HepG2 (cell line): Measurements from ENCODE around the gene PLS1. TPM values are rescaled to one million over a fixed set of nuclear protein-coding genes. Genes with fewer than 3 reads are reported as not detected.

Source experiments
- ATAC-seq: fragments of 200-7000 bp; cut with Tn5 transposase; 3 replicates; pipeline ENCODE4 v1.9.1; 2020; ENCODE audit warnings: mild to moderate bottlenecking, moderate library complexity
- BruUV-seq: library from RNA; stranded (reverse); fragments of 400-500 nt; replicated peaks from 2 replicates; lab custom pipeline; 2021; lab: Mats Ljungman, UMichigan
- CTCF ChIA-PET: fragments of 300-600 bp; formaldehyde crosslinking; extraction: SDS; loops from one replicate; lab custom pipeline; 2021; ENCODE audit warnings: low total read pairs, inconsistent platforms, low intra/inter-chr PET ratio; lab: Yijun Ruan, JAX
- POLR2A ChIA-PET: fragments of 350-600 bp; sonication (Branson Sonifier 250); formaldehyde crosslinking; loops from one replicate; lab custom pipeline; 2020; ENCODE audit warnings: antibody characterized with exemption, inconsistent platforms; lab: Yijun Ruan, JAX
- DNase-seq: peaks from one replicate; pipeline ENCODE4 v3.0.0-alpha.2; 2015; ENCODE audit warnings: low spot score
- FAIRE-seq: peaks from 3 replicates; lab custom pipeline; 2011; peaks lifted over from hg19 to GRCh38; lab: Jason Lieb, UNC
- H2AFZ ChIP-seq: one replicate; pipeline ENCODE4 v1.6.1; 2011; ENCODE audit warnings: low read length, inconsistent platforms
- H3K27ac ChIP-seq: fragments of 300-600 bp; 3 replicates; pipeline ENCODE4 v1.8.0; 2011; ENCODE audit warnings: mixed run types, mild to moderate bottlenecking, mixed read lengths, low read length, inconsistent platforms; ENCODE audit not compliant: insufficient read depth; ENCODE audit errors: extremely low read length
- H3K27me3 ChIP-seq, 2 experiments: fragments of 200-600 bp in 1 of 2; 2 replicates in 1 of 2; 3 replicates in 1 of 2; pipeline versions ENCODE4 v1.6.0 to v1.8.0; 2011; ENCODE audit warnings: low read length in 2 of 2, mild to moderate bottlenecking in 2 of 2, moderate library complexity in 2 of 2, inconsistent platforms in 1 of 2; ENCODE audit not compliant: insufficient read depth in 2 of 2, control insufficient read depth in 1 of 2
- H3K36me3 ChIP-seq, 2 experiments: fragments of 200-600 bp in 1 of 2; replicated peaks in 1 of 2; 2 replicates in 1 of 2; 3 replicates in 1 of 2; pipeline versions ENCODE4 v1.5.1 to v1.8.0; 2011; ENCODE audit warnings: low read length in 2 of 2, inconsistent platforms in 1 of 2; ENCODE audit not compliant: insufficient read depth in 2 of 2, control insufficient read depth in 1 of 2
- H3K4me1 ChIP-seq: 2 replicates; pipeline ENCODE4 v1.5.1; 2012; ENCODE audit warnings: low read length, inconsistent platforms; ENCODE audit not compliant: insufficient read depth
- H3K4me2 ChIP-seq: 2 replicates; pipeline ENCODE4 v1.6.0; 2011; ENCODE audit warnings: low read depth, low read length, inconsistent platforms
- H3K4me3 ChIP-seq, 3 experiments: fragments of 200-600 bp in 1 of 3; sonication (generic), shearing (Covaris generic) in 1 of 3; replicated peaks in 1 of 3; 2 replicates each; pipeline ENCODE4 v1.5.1; 2011 to 2016; ENCODE audit warnings: low read length in 3 of 3, inconsistent platforms in 2 of 3, low read depth in 2 of 3, mild to moderate bottlenecking in 2 of 3, control low read depth in 1 of 3, mixed read lengths in 1 of 3; ENCODE audit not compliant: insufficient read depth in 1 of 3
- H3K79me2 ChIP-seq: one replicate; pipeline ENCODE4 v1.6.1; 2011; ENCODE audit warnings: low read length, inconsistent platforms; ENCODE audit not compliant: insufficient read depth
- H3K9ac ChIP-seq: 2 replicates; pipeline ENCODE4 v1.6.0; 2011; ENCODE audit warnings: mild to moderate bottlenecking, low read depth, low read length, inconsistent platforms; ENCODE audit not compliant: insufficient read depth
- H3K9me3 ChIP-seq: 2 replicates; pipeline ENCODE4 v1.5.1; 2012; ENCODE audit warnings: mild to moderate bottlenecking, low read length
- H4K20me1 ChIP-seq: 2 replicates; pipeline ENCODE4 v1.6.0; 2011; ENCODE audit warnings: inconsistent platforms, mild to moderate bottlenecking, low read length, moderate library complexity; ENCODE audit not compliant: insufficient read depth
- DNMT3B ChIP-seq: conservative IDR thresholded peaks from 2 replicates; pipeline ENCODE4 v1.6.1; 2016; ENCODE audit warnings: missing biosample characterization, control low read depth
- FOXC1 ChIP-seq: sonication (generic); formaldehyde crosslinking; IDR thresholded peaks from 2 replicates; pipeline ENCODE4 v1.8.0; 2022; ENCODE audit warnings: mild to moderate bottlenecking, missing genetic modification reagents, borderline replicate concordance
- MBNL3 ChIP-seq: fragments of 250-450 bp; sonication (Bioruptor Pico); conservative IDR thresholded peaks from 2 replicates; pipeline ENCODE4 v1.8.0; 2022; ENCODE audit warnings: mild to moderate bottlenecking, inconsistent platforms
- PTBP1 ChIP-seq: fragments of 200-400 bp; formaldehyde crosslinking; IDR thresholded peaks from 2 replicates; pipeline ENCODE4 v1.6.1; 2018; ENCODE audit warnings: low read length, low read depth; ENCODE audit not compliant: poor library complexity, severe bottlenecking
- SALL2 ChIP-seq: sonication (generic); formaldehyde crosslinking; IDR thresholded peaks from 2 replicates; pipeline ENCODE4 v1.8.1; 2023; ENCODE audit warnings: mild to moderate bottlenecking, missing genetic modification reagents, inconsistent platforms
- SRSF4 ChIP-seq: fragments of 200-400 bp; formaldehyde crosslinking; IDR thresholded peaks from one replicate; pipeline ENCODE4 v1.6.1; 2018; ENCODE audit warnings: mild to moderate bottlenecking, low read depth, low read length, moderate library complexity; ENCODE audit not compliant: poor library complexity, severe bottlenecking
- TEF ChIP-seq: sonication (generic); formaldehyde crosslinking; IDR thresholded peaks from 2 replicates; pipeline ENCODE4 v1.5.0; 2020; ENCODE audit warnings: missing genetic modification reagents
- USF2 ChIP-seq, 2 experiments: sonication (generic) in 1 of 2; formaldehyde crosslinking in 1 of 2; IDR thresholded peaks; 2 replicates each; pipeline versions ENCODE4 v1.5.1 to v1.6.1; 2011 to 2020; ENCODE audit warnings: borderline replicate concordance in 1 of 2, low read depth in 1 of 2, low read length in 1 of 2, mild to moderate bottlenecking in 1 of 2, missing genetic modification reagents in 1 of 2, moderate library complexity in 1 of 2
- ZNF224 ChIP-seq: sonication (generic); formaldehyde crosslinking; IDR thresholded peaks from 2 replicates; pipeline ENCODE4 v1.5.0; 2020; ENCODE audit warnings: mild to moderate bottlenecking, missing genetic modification reagents
- ZNF546 ChIP-seq: sonication (generic); formaldehyde crosslinking; conservative IDR thresholded peaks from 2 replicates; pipeline ENCODE4 v1.8.1; 2023; ENCODE audit warnings: mild to moderate bottlenecking, missing genetic modification reagents
- ZNF619 ChIP-seq: sonication (generic); formaldehyde crosslinking; IDR thresholded peaks from 2 replicates; pipeline ENCODE4 v1.4.0; 2020; ENCODE audit warnings: mild to moderate bottlenecking, missing genetic modification reagents
- ZNF652 ChIP-seq: IDR thresholded peaks from 2 replicates; pipeline ENCODE4 v1.6.1; 2016; ENCODE audit warnings: low read depth, borderline replicate concordance
- ZNF672 ChIP-seq: sonication (generic); formaldehyde crosslinking; IDR thresholded peaks from 2 replicates; pipeline ENCODE4 v1.8.1; 2022; ENCODE audit warnings: missing genetic modification reagents
- ZNF790 ChIP-seq: sonication (generic); formaldehyde crosslinking; IDR thresholded peaks from 2 replicates; pipeline ENCODE4 v1.8.0; 2022; ENCODE audit warnings: missing genetic modification reagents, mild to moderate bottlenecking, borderline replicate concordance
- ZNF816 ChIP-seq: sonication (generic); formaldehyde crosslinking; IDR thresholded peaks from 2 replicates; pipeline ENCODE4 v1.8.0; 2022; ENCODE audit warnings: missing genetic modification reagents, mild to moderate bottlenecking, borderline replicate concordance
- ZNF839 ChIP-seq: sonication (generic); formaldehyde crosslinking; IDR thresholded peaks from 2 replicates; pipeline ENCODE4 v1.4.0; 2020; ENCODE audit warnings: missing genetic modification reagents, mild to moderate bottlenecking, borderline replicate concordance
- WGBS: methylation state at CpG from one replicate; pipeline ENCODE4 v1.1.6; 2017; ENCODE audit warnings: low lambda C conversion rate; 5-methylcytosine and 5-hydroxymethylcytosine counted together
- in situ Hi-C: cut with HindIII; loops from 2 replicates; pipeline ENCODE4 v1.10.0; 2017; ENCODE audit warnings: low pct_unique_long_range_greater_than_20kb; ENCODE audit not compliant: extremely low pct_ligation_motif_present
- intact Hi-C: fragments of 100-400 bp; cut with micrococcal nuclease; formaldehyde crosslinking; loops from one replicate; pipeline ENCODE4 v1.10.0; 2022; ENCODE audit not compliant: unreplicated experiment
- polyA plus RNA-seq, 8 experiments: library from polyadenylated mRNA; depleted of rRNA in 3 of 8; stranded (reverse) in 7 of 8; unstranded in 1 of 8; fragments of >200 nt; fragmentation: Illumina TruSeq in 4 of 8; extraction: Trizol in 4 of 8; gene quantifications; 2 replicates each; pipeline versions ENCODE4 v1.2.1 to v1.2.3, GENCODE V29; 2011 to 2016; ENCODE audit warnings: low read depth in 4 of 8, missing spikeins in 1 of 8, mixed read lengths in 1 of 8; ENCODE audit not compliant: insufficient read depth in 1 of 8
- total RNA-seq, 5 experiments: library from RNA; depleted of rRNA; stranded (reverse); fragments of >200 nt; fragmentation: Illumina TruSeq; extraction: Trizol; gene quantifications; 2 replicates each; pipeline ENCODE4 v1.2.3, GENCODE V29; 2016; ENCODE audit warnings: low read depth in 1 of 5

PLS1 gene
- total and polyA plus RNA-seq, 2 of the 13 experiments (the other 11 are each of a cell fraction or from before 2014, with no cell fraction given), result 11.2 to 21.1 TPM

- Histone ChIP-seq H3K9me3 (no peaks in the 10 kb centered on the region), H3K36me3 (peaks cover 0 to 4% of the 10 kb centered on the region in 2 experiments; a peak in 2 of 5 replicates), H3K79me2 (no peaks in the 10 kb centered on the region), H3K9ac (no peak overlapping the region), H4K20me1 (no peaks in the 10 kb centered on the region), H3K4me2 (no peak overlapping the region), H2AFZ (no peak overlapping the region), H3K27me3 (no peaks in the 10 kb centered on the region), H3K27ac (no peak overlapping the region), H3K4me3 (no peak overlapping the region), H3K4me1 (peaks cover 12% of the 10 kb centered on the region)
- ChIA-PET POLR2A (interaction anchor here (1.0 kb wide), 1 partner anchor 13 kb away, joined by 3 read pairs; the partner anchor contains the start of gene ATR), CTCF (no interaction called here)
- no TSS peak for BruUV-seq
- in situ Hi-C loops, result no loop called here
- intact Hi-C loops, result no loop called here
- DNase-seq (no peak), ATAC-seq (no peak), FAIRE-seq (no peak)
- TF ChIP-seq ZNF652 (CRISPR knock-in tag) (no peak), ZNF816 (CRISPR knock-in tag) (no peak), SRSF4 (no peak), TEF (no peak), ZNF672 (CRISPR knock-in tag) (no peak), SALL2 (no peak), ZNF619 (CRISPR knock-in tag) (no peak), ZNF546 (CRISPR knock-in tag) (no peak), DNMT3B (CRISPR knock-in tag) (no peak), USF2 (IDR thresholded peaks at IDR 0.05; ENCODE audit: low read depth, low read length) (no peak), USF2 (CRISPR knock-in tag; IDR thresholded peaks at IDR 0.05; ENCODE audit: borderline replicate concordance) (no peak), ZNF839 (CRISPR knock-in tag) (no peak), FOXC1 (CRISPR knock-in tag) (no peak), MBNL3 (CRISPR knock-in tag) (no peak), ZNF224 (CRISPR knock-in tag) (no peak), PTBP1 (no peak), ZNF790 (no peak)
- WGBS, result 87% methylated on average over 3 of the region's 3 CpGs
These were observed 30.1 kb upstream of the PLS1 start for GRCh38 chr3:142566096-142566495.
